Choroid plexus epithelial cell (primary cell): ENCODE data around the gene ARHGEF25.
"Not testable (repeated sequence)": the region's sequence is repeated elsewhere in the genome, so short reads cannot be mapped to it uniquely, and the experiment has no call there.

ENCODE experiments used
- DNase-seq: peaks from one replicate; pipeline ENCODE4 v3.0.0-alpha.2; 2010; ENCODE audit warnings: low read depth
- H3K4me3 ChIP-seq: 2 replicates; pipeline ENCODE4 v1.5.1; 2011; ENCODE audit warnings: low read depth, mild to moderate bottlenecking, control low read depth, low read length, moderate library complexity
- CTCF ChIP-seq: conservative IDR thresholded peaks from 2 replicates; pipeline ENCODE4 v1.5.1; 2011; ENCODE audit warnings: low read depth, mild to moderate bottlenecking, control low read depth, inconsistent platforms, low read length, moderate library complexity

ARHGEF25 gene

GRCh38 chr12:57614178-57614947, 3.1 kb downstream of the ARHGEF25 start:
- TF ChIP-seq CTCF = no peak
- peak; percentile 54 for DNase-seq
- no peak overlapping the region for H3K4me3 ChIP-seq

GRCh38 chr12:57614948-57615500, 3.8 kb downstream of the ARHGEF25 start:
- no peak for DNase-seq
- no peak overlapping the region for H3K4me3 ChIP-seq
- no peak for TF ChIP-seq CTCF

GRCh38 chr12:57615637-57616036, 4.4 kb downstream of the ARHGEF25 start:
- H3K4me3 ChIP-seq = no peak overlapping the region
- TF ChIP-seq CTCF = no peak
- DNase-seq = no peak

- DNase-seq = peak; percentile 52
- TF ChIP-seq CTCF = no peak
- H3K4me3 ChIP-seq = no peak overlapping the region
Measured at GRCh38 chr12:57616383-57617101, 5.3 kb downstream of the ARHGEF25 start.

GRCh38 chr12:57617942-57618341, 6.7 kb downstream of the ARHGEF25 start:
- no peak for DNase-seq
- TF ChIP-seq CTCF = no peak
- no peak overlapping the region for H3K4me3 ChIP-seq

- DNase-seq, H3K4me3 ChIP-seq: not testable (repeated sequence)
Measured at GRCh38 chr12:57618431-57618830, 7.2 kb downstream of the ARHGEF25 start.

GRCh38 chr12:57618966-57619433, 7.8 kb downstream of the ARHGEF25 start:
- no peak for DNase-seq
- no peak overlapping the region for H3K4me3 ChIP-seq
- no peak for TF ChIP-seq CTCF
